ENCODE data around the gene ABCC9.

The ABCC9 gene

GRCh38 chr12:21769307-21769706 lies 171.9 kb downstream of the ABCC9 start:
- no peak for DNase-seq

GRCh38 chr12:21766403-21766802 lies 174.8 kb downstream of the ABCC9 start:
- DNase-seq: no peak

- no peak for DNase-seq
Measured at GRCh38 chr12:21764950-21765349, 176.3 kb downstream of the ABCC9 start.

GRCh38 chr12:21764065-21764464 lies 177.2 kb downstream of the ABCC9 start:
- DNase-seq: no peak

GRCh38 chr12:21763531-21763930 lies 177.7 kb downstream of the ABCC9 start:
- no peak for DNase-seq

GRCh38 chr12:21759737-21760136 lies 181.5 kb downstream of the ABCC9 start:
- DNase-seq: no peak

- no peak for DNase-seq
Measured at GRCh38 chr12:21757735-21758134, 183.5 kb downstream of the ABCC9 start.

GRCh38 chr12:21756699-21757098 lies 184.5 kb downstream of the ABCC9 start:
- DNase-seq: no peak

- DNase-seq: no peak
Measured at GRCh38 chr12:21751517-21751916, 189.7 kb downstream of the ABCC9 start.
